Head of caudate nucleus (tissue), 42 donors: ENCODE measurements around the gene NOM1.
A peak's percentile ranks its signal among the peaks of the same experiment; 100 is the strongest.
"Not testable (repeated sequence)": the region's sequence is repeated elsewhere in the genome, so short reads cannot be mapped to it uniquely, and the experiment has no call there.

ENCODE experiments used
- DNase-seq, 42 donors: peaks; one replicate each; pipeline versions ENCODE4 v3.0.0 to v3.0.0-alpha.2; 2020 to 2021; ENCODE audit warnings: mixed read lengths in 7 of 42
- intact Hi-C: fragments of 100-400 bp; cut with DNase I; formaldehyde crosslinking; loops from one replicate; pipeline ENCODE4 v1.15.0; 2022

NOM1 gene

GRCh38 chr7:156949541-156950380 lies at the start of gene NOM1:
NOM1 (plus strand) TSS chr7:156949712; CDS start chr7:156949738, 26 bp downstream.
- intact Hi-C loops: loop anchor here (10.0 kb wide), 1 partner anchor 195 kb away; no protein-coding TSS in a partner anchor
- peak; percentile 68 to 95 (median 89) for DNase-seq

DNA sequence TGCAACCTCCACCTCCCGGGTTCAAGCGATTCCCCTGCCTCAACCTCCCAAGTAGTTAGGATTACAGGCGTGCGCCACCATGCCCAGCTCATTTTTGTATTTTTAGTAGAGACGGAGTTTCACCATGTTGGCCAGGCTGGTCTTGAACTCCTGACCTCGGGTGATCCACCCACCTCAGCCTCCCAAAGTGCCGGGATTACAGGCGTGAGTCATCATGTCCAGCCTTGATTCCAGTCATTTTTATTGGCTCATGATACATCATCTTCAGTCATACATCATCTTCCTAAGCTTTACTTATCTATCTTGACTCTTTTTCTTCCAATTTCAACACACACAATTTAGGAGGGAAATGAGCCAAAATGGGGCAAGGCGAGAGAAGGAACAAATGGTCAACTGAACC lies 49.4 kb upstream of the NOM1 start:
- DNase-seq, intact Hi-C loops: not testable (repeated sequence)

DNA sequence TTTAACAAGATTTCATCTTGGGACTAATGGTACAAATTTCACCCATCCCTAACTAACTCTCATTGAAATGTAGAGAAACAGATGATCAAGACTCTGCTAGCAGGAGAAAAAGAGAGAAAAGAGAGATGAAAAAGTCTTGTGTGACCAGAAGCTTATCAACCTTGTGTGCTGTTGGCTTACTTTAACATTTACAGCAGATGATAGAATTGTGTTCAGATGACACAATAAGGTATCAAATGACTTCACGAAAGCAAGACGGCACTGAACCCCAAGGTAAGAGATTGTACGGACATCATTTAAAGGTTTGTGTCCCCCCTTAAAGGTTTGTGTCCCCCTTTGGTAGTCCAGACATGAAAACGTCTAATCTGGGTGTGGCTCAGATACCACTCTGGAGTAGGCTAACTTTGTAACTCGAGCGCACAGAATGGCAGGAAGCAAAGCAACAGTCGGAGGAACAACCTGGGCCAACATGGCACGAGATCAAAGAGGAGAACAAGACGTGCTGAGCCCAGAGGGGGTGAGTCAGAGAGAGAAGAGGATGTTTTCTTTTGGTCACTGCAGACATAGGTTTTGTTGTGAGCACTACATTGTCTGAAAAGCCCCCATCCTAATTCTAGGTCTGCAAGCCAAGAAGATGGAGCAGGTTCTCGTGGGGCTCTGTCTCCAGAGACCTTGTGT lies 46.1 kb upstream of the NOM1 start:
- no peak for DNase-seq
- intact Hi-C loops: no loop called here

DNA sequence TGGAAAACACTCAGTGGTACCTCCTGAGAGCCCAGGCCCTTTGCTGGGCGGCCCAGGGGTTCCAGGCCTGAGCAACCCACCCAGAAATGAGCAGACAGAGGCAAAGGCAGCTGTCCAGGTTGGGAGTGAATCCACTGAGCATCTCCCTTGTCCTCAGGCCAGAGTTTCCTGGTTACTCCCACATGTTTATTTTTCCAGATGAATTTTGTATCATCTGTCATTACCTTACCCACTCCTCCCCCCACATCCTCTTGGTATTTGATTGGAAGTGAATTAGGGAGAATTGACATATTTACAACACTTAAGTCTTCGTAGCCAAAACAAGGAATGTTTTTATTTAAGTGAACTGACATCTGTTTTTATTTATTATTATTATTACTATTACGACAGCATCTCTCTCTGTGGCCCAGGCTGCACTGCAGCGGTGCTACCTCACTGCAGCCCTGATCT lies 43.3 kb upstream of the NOM1 start:
- DNase-seq: no peak
- intact Hi-C loops: no loop called here

- intact Hi-C loops: no loop called here
- DNase-seq: no peak
These were observed 41.9 kb upstream of the NOM1 start for GRCh38 chr7:156907656-156908055.

GRCh38 chr7:156909574-156910252 lies 39.8 kb upstream of the NOM1 start:
- intact Hi-C loops, DNase-seq: not testable (repeated sequence)

GRCh38 chr7:156918635-156919034 lies 30.9 kb upstream of the NOM1 start:
- no peak for DNase-seq
- intact Hi-C loops: no loop called here

DNA sequence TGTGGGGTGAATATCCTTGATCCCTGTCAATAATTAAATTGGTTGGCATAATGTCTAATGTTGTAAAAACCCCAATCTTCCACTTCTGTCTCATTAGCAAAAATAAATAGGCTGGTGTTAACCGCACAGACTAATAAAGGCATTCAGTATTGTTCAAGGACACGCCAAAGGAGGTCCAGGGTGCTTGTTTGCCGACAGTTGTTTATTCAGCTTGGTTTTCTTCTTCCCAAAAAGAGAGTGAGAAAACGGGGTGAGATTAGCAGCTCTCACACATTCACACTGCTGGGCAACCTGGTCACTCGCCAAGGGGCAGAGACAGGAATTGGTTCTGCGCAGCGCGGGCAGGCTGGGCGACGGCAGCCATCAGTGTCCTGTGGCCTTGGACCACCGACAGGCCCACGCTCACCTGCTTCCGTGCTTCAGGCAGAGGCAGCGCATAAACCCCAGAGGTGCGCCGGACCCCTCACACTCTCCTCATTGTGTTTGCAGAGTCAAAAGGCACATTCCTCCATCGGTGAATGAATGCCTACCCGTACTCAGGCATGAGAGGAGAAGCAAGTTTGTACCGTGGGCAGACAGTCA lies 30.3 kb upstream of the NOM1 start:
- intact Hi-C loops: no loop called here
- no peak for DNase-seq

GRCh38 chr7:156920076-156920475 lies 29.4 kb upstream of the NOM1 start:
- DNase-seq: no peak

GRCh38 chr7:156920487-156921373 lies 28.8 kb upstream of the NOM1 start:
- DNase-seq, intact Hi-C loops: not testable (repeated sequence)

More at GRCh38 chr7:156920076-156920475, 29.4 kb upstream of the NOM1 start:
- intact Hi-C loops: no loop called here

DNA sequence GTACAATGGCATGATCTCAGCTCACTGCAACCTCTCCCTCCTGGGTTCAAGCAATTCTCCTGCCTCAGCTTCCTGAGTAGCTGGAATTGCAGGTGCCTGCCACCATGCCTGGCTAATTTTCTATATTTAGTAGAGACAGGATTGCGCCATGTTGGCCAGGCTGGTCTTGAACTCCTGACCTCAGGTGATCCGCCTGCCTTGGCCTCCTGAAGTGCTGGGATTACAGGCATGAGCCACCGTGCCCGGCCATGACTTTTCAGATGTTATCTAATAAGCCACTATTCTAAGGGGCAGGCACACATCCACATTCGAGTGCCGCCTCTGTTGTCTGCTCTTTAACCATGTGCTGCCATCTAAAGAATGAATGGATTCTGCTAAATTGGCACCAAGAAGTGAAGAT lies 27.2 kb upstream of the NOM1 start:
- intact Hi-C loops: not testable (repeated sequence)

DNA sequence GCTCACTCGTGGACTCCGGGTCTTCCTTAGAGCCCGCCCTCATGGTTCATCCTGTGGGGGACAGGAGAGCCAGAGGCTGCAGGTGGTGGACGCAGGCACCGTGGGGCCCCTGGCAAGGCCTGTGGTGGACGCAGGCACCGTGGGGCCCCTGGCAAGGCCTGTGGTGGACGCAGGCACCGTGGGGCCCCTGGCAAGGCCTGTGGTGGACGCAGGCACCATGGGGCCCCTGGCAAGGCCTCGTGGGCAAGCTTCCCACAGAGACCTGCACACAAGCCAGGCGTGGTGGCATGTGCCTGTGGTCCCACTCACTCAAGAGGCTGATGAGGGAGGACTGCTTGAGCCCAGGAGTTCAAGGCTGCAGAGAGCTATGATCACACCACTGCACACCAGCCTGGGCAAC lies 23.7 kb upstream of the NOM1 start:
- intact Hi-C loops, DNase-seq: not testable (repeated sequence)

More for the DNA sequence above, 27.2 kb upstream of the NOM1 start:
- DNase-seq: not testable (repeated sequence)

- no peak for DNase-seq
- intact Hi-C loops: no loop called here
These were observed 21.7 kb upstream of the NOM1 start for GRCh38 chr7:156927571-156928405.

GRCh38 chr7:156928406-156928747 lies 21.1 kb upstream of the NOM1 start:
- no peak for DNase-seq
- intact Hi-C loops: no loop called here

GRCh38 chr7:156929789-156930539 lies 19.5 kb upstream of the NOM1 start:
- intact Hi-C loops: no loop called here
- DNase-seq: no peak

- DNase-seq: no peak
- intact Hi-C loops: no loop called here
These were observed 17.5 kb upstream of the NOM1 start for GRCh38 chr7:156932006-156932405.

- intact Hi-C loops: no loop called here
- no peak for DNase-seq
These were observed 14.3 kb upstream of the NOM1 start for GRCh38 chr7:156935250-156935649.
